ENCODE measurements around the gene CERS6. TPM values are rescaled to one million over a fixed set of nuclear protein-coding genes. Genes with fewer than 3 reads are reported as not detected.

The CERS6 gene
- polyA plus RNA-seq, 3 donors: 7.6 to 17.7 (median 15.6) TPM

GRCh38 chr2:168457190-168457895 is 1.3 kb downstream of the CERS6 start:
- Mint-ChIP-seq H3K27ac (peak overlapping the region in 6 of 7 donors; percentile 72 to 86 (median 82)), H3K4me1 (peaks cover 47% of the 10 kb centered on the region), H3K27me3 (ENCODE audit: low read depth in 3 of 3) (no peaks in the 10 kb centered on the region), H3K4me3 (no peak overlapping the region), H3K9me3 (no peaks in the 10 kb centered on the region), H3K36me3 (peaks cover 0 to 4% of the 10 kb centered on the region in 2 donors)
- Histone ChIP-seq H2AFZ (ENCODE audit: insufficient read depth, low read depth, low read length, poor library complexity, severe bottlenecking) (peak overlapping the region; percentile 87), H3K27ac (ENCODE audit: low read depth in 1 of 2, low read length in 2 of 2) (peak overlapping the region in 1 of 2 donors; percentile 78), H3K4me2 (replicated peaks; ENCODE audit: extremely low read depth, low read length, poor library complexity, severe bottlenecking) (peak overlapping the region; percentile 94), H3K36me3 (replicated peaks in 1 of 2; ENCODE audit: control insufficient read depth in 1 of 2, insufficient read depth in 2 of 2, low read length in 2 of 2) (no peaks in the 10 kb centered on the region), H3K4me3 (replicated peaks in 1 of 3; ENCODE audit: low read depth in 2 of 3, low read length in 3 of 3) (peak overlapping the region; percentile 84 to 95 (median 93)), H3K9ac (ENCODE audit: insufficient read depth, low read length, poor library complexity, severe bottlenecking) (peak overlapping the region; percentile 72), H3K9me3 (replicated peaks in 1 of 2; ENCODE audit: control insufficient read depth in 1 of 2, insufficient read depth in 1 of 2, low read length in 2 of 2) (no peaks in the 10 kb centered on the region), H3K4me1 (ENCODE audit: control insufficient read depth in 1 of 2, insufficient read depth in 2 of 2, low read length in 2 of 2) (peaks cover 32 to 45% of the 10 kb centered on the region in 2 donors), H3K27me3 (ENCODE audit: control insufficient read depth in 2 of 2, insufficient read depth in 2 of 2, low read length in 2 of 2) (no peaks in the 10 kb centered on the region), H3K79me2 (ENCODE audit: insufficient read depth, low read length) (peaks cover 61% of the 10 kb centered on the region), H4K20me1 (ENCODE audit: insufficient read depth, low read length) (peaks cover 45% of the 10 kb centered on the region)
- peak; percentile 24 to 44 (median 36) for DNase-seq
- intact Hi-C loops (cut with micrococcal nuclease): loop anchor here in 1 of 2 donors (5.0 kb wide), 1 partner anchor 35 kb away; no protein-coding TSS in a partner anchor
- TF ChIP-seq, protein P1, sequence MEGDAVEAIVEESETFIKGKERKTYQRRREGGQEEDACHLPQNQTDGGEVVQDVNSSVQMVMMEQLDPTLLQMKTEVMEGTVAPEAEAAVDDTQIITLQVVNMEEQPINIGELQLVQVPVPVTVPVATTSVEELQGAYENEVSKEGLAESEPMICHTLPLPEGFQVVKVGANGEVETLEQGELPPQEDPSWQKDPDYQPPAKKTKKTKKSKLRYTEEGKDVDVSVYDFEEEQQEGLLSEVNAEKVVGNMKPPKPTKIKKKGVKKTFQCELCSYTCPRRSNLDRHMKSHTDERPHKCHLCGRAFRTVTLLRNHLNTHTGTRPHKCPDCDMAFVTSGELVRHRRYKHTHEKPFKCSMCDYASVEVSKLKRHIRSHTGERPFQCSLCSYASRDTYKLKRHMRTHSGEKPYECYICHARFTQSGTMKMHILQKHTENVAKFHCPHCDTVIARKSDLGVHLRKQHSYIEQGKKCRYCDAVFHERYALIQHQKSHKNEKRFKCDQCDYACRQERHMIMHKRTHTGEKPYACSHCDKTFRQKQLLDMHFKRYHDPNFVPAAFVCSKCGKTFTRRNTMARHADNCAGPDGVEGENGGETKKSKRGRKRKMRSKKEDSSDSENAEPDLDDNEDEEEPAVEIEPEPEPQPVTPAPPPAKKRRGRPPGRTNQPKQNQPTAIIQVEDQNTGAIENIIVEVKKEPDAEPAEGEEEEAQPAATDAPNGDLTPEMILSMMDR (IDR thresholded peaks at IDR 0.05): no peak
- WGBS (ENCODE audit: insufficient coverage): 1% methylated on average over 8 of the region's 17 CpGs

DNA sequence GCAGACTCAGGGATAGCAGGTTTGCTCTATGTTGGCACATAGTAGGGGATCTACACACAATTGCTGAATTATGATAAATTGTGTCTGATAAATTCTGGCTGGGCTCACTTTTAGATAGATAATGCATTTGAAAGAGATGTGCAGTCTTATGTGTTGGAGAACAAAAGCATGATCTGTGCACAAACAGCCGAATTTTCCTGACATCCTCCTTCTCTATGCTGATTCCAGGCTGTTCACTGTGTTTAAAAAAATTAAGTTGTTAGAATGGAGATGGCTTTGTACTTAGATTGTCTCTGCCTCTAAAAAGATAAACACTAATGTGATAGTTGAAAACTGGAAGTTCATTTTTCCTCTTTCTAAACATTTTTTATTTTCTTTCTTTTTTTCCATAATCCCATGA is 2.1 kb downstream of the CERS6 start:
- H3K4me3 ChIP-seq (replicated peaks in 1 of 3; ENCODE audit: low read depth in 2 of 3, low read length in 3 of 3): peak overlapping the region in 1 of 3 experiments; percentile 93
- H3K9me3 Mint-ChIP-seq: no peaks in the 10 kb centered on the region
- peaks cover 69% of the 10 kb centered on the region for H3K79me2 ChIP-seq (ENCODE audit: insufficient read depth, low read length)
- no peak overlapping the region for H2AFZ ChIP-seq (ENCODE audit: insufficient read depth, low read depth, low read length, poor library complexity, severe bottlenecking)
- H3K36me3 ChIP-seq (replicated peaks in 1 of 2; ENCODE audit: control insufficient read depth in 1 of 2, insufficient read depth in 2 of 2, low read length in 2 of 2): no peaks in the 10 kb centered on the region
- intact Hi-C loops (cut with micrococcal nuclease): loop anchor here in 1 of 2 donors (5.0 kb wide), 1 partner anchor 34 kb away; no protein-coding TSS in a partner anchor
- no peak for DNase-seq
- TF ChIP-seq, protein P1 (IDR thresholded peaks at IDR 0.05): no peak
- WGBS (ENCODE audit: insufficient coverage): no CpG with 5 or more reads among the region's 1 CpG
- peaks cover 0 to 8% of the 10 kb centered on the region in 2 donors for H3K36me3 Mint-ChIP-seq
- no peaks in the 10 kb centered on the region for H3K27me3 Mint-ChIP-seq (ENCODE audit: low read depth in 3 of 3)
- peaks cover 50% of the 10 kb centered on the region for H3K4me1 Mint-ChIP-seq
- H4K20me1 ChIP-seq (ENCODE audit: insufficient read depth, low read length): peaks cover 51% of the 10 kb centered on the region
- H3K4me3 Mint-ChIP-seq: peak overlapping the region in 1 of 2 donors; percentile 20
- no peaks in the 10 kb centered on the region for H3K9me3 ChIP-seq (replicated peaks in 1 of 2; ENCODE audit: control insufficient read depth in 1 of 2, insufficient read depth in 1 of 2, low read length in 2 of 2)
- H3K27me3 ChIP-seq (ENCODE audit: control insufficient read depth in 2 of 2, insufficient read depth in 2 of 2, low read length in 2 of 2): no peaks in the 10 kb centered on the region
- H3K4me2 ChIP-seq (replicated peaks; ENCODE audit: extremely low read depth, low read length, poor library complexity, severe bottlenecking): peak overlapping the region; percentile 94
- no peak overlapping the region for H3K9ac ChIP-seq (ENCODE audit: insufficient read depth, low read length, poor library complexity, severe bottlenecking)
- no peak overlapping the region for H3K27ac ChIP-seq (ENCODE audit: low read depth in 1 of 2, low read length in 2 of 2)
- peak overlapping the region in 2 of 7 donors; percentile 22 to 82 for H3K27ac Mint-ChIP-seq
- H3K4me1 ChIP-seq (ENCODE audit: control insufficient read depth in 1 of 2, insufficient read depth in 2 of 2, low read length in 2 of 2): peaks cover 32 to 45% of the 10 kb centered on the region in 2 donors
